Globus pallidus (tissue), 1 donor: Measurements from ENCODE around the gene BTBD1.
"Not testable (repeated sequence)": the region's sequence is repeated elsewhere in the genome, so short reads cannot be mapped to it uniquely, and the experiment has no call there.

Experiments used
- DNase-seq: peaks from one replicate; pipeline ENCODE4 v3.0.0-alpha.2; 2015; ENCODE audit warnings: low spot score

BTBD1 gene

DNA sequence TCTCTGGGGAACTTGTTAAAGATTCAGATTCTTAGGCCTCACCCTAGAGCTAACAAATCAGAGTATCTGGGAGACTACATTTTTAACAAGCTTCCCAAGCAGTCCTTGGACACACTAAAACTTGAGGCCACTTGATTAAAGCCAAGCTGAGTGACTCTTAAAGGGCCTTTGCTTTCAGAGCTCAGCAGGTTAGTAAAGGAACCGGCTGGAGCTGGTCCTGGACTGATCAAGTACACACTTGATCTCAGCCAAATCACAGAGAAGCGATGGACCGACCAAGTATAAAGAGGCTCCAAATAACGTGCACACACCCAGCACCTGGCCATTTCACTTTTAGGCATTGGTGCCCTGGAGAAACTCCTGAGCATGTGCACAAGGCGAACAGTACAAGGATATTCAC lies 27.5 kb upstream of the BTBD1 start:
- DNase-seq: no peak

DNA sequence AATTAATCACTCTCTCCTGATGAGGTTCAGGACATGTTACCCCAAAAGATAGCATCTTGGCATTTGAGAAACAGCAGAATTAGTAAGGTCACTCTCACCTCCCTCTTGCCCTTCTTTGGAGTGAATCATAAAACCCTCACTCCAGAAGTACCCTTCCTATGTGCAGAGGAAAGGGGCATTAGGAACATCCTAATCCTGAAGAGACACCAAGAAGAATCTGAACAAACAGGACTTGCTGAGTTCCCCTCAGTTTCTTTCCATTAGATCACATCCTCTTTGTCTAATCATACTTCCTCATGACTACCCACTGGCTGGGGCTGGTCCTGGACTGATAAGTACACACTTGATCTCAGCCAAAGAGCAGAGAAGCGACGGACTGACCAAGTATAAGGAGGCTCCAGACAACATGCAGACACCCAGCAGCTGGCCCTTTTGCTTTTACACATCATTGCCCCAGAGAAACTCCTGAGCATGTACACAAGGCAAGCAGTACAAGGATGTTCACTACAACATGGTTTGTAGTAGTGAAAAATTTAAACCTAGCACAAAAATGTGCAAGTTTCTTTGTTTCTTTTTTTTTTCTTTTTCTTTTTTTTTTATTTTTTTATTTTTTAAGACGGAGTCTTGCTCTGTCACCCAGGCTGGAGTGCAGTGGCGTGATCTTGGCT lies 25.4 kb upstream of the BTBD1 start:
- DNase-seq: peak; percentile 68

DNA sequence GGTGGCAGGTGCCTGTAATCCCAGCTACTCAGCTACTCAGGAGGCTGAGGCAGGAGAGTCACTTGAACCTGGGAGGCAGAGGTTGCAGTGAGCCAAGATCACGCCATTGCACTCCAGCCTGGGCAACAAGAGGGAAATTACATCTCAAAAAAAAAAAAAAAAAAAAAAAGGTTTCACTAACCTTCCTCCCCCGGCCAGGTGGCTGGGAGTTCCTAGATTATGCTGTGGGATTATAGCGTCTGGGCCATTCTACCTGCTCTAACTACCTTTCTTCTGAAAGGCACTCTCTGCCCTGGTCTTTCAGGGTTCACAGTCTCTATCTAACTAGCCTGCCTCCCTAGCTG lies 24.9 kb upstream of the BTBD1 start:
- not testable (repeated sequence) for DNase-seq

DNA sequence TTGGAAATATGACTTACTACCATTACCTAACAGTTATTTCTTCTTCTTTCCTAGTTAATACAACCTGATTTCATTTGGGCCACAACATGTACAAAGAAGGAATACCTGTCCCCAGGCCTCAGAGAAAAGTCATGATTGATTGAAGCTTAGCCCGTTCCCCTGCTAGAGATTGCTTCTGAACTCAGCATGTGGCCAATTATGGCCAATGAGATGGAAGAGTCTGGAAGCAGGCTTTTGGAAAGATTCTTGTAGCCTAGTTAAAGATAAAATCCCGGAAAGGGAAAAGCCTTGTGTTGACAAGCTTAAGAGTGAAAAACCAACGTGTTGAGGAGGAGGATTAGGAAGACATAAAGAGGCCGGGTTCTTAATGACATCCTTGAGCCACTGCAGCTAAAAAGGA lies 23.4 kb upstream of the BTBD1 start:
- DNase-seq: no peak

DNA sequence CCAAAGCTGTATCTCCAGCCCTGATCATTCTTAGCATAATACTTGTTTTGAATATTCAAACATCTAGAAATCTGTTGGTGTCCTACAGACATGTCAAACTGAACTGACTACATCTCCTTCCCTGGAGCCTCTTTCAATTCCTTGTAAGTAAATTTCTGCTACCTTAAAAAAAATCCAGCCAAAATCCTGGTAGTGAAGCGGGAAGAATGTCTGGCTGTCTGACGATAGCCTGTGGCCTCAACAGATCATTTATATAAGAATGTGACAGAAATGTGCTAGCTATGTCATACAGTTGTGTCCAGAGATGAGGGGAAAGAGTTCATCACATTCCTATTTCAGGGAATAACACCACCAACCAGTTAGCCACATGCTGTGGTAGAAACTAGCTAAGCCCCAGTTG lies 21.8 kb upstream of the BTBD1 start:
- no peak for DNase-seq

DNA sequence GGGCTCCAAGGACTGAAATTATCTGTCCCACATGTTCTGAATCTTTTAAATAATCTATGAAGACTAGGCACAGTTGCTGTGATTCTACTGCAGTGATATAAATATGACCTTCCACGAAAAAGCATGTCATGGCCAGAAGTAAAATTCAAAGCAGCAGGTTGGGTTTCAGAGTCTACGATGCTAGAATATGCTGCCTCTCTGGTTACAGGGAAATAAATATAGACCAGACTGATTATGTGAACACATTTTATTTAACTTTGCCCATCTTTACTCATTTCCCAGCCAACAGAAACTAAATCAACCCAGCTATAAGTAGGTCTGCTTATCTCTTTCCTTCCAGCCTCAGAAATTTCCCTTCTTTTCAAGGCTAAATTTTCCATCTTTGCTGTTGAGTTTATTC lies 20.5 kb upstream of the BTBD1 start:
- no peak for DNase-seq

DNA sequence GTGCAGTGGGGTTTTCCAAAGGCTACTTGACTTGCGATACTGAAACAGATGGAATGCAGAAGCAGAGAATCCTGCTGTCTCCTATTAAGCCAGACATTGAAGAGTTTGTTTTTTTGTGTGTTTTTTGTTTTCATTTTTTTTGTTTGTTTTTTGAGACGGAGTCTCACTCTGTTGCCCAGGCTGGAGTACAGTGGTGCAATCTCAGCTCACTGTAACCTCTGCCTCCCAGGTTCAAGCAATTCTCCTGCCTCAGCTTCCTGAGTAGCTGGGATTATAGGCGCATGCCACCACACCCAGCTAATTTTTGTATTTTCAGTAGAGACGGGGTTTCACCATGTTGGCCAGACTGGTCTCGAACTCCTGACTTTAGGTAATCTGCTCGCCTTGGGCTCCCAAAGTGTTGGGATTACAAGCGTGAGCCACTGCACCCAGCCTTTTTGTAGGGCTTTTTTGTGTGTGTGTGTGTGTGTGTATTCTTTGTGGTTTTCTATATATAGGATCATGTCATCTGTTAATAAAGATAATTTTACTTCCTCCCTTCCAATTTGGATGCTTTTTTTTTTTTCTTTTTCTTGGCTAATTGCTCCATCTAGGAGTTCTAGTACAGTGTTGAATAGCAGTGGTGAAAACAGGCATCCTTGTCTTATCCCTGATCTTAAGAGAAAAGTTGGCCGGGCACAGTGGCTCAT lies 19.0 kb upstream of the BTBD1 start:
- not testable (repeated sequence) for DNase-seq

DNA sequence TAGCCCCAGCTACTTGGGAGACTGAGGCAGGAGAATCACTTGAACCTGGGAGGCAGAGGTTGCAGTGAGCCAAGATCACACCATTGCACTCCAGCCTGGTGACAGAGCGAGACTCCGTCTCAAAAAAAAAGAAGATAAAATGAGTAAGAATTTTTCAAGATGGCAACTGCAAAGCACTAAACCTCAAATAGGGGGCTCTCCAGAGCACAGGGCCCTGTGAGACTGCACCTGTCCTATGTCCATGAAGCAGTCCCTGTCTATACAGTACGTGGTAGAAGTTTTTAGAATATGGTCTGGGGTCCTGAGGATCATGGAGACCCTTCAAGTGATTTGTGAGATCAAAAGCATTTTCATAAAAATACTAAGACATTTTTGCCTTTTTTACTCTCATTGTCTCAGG lies 18.4 kb upstream of the BTBD1 start:
- DNase-seq: not testable (repeated sequence)

DNA sequence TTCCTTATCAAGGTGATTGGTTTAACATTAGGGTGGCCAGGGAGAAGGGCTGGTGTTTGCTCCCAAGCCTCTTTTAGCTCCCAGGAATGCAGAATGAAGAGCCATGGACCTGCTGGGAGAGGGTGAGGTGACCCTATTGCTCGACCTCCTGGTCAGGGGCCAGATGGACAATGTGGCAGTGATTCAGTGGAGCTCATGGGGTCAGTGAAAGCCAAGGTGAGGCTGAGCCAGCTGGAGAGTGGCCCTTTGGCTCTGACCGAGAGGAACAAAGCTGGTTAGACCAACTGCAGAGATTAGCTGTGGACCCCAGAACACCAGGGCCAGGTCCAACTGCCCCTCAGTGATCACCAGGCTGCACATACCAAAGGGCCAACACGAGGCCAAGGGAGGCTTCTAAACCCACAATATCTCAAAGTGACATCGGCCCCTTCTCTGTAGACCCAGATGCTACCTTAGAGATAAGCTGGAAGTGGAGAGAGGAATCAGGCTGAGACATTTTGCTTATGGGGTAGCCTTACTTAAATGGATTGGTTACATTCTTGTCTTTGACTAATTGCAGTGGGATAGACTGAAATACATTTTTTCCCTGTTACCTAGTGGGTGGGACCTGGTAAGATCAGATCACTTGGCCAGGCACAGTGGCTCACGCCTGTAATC lies 15.8 kb upstream of the BTBD1 start:
- no peak for DNase-seq

DNA sequence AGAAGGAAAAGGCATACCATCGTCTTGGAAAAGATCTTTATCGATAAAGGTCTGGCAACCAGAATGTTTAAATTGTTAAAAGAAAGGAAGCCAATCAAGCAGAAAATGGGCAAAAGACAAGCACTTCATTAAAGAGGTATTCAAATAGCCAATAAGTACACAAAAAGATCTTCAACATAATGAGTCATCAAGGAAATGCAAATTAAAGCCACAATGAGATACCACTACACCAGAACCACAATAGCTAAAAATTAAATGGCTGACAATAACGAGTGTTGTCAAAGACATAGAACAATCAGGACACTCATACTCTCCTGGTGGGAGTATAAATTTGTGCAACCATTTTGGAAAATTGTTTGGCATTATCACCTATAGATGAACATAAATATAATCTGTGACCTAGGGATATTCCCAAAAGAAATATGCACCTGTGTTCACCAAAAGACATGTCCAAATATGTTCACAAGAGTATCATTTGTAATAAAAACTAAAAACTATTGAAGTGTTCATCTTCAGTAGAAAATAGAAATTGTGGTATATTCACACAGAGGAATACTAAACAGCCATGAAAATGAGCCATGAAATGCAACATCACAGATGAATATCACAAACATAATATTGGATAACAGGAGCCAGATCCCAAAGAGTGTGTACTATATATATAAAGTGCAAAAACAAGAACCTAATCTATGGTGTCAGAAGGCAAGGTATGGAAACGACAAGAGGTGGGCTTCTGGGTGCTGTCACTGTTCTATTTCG lies 14.4 kb upstream of the BTBD1 start:
- DNase-seq: no peak

DNA sequence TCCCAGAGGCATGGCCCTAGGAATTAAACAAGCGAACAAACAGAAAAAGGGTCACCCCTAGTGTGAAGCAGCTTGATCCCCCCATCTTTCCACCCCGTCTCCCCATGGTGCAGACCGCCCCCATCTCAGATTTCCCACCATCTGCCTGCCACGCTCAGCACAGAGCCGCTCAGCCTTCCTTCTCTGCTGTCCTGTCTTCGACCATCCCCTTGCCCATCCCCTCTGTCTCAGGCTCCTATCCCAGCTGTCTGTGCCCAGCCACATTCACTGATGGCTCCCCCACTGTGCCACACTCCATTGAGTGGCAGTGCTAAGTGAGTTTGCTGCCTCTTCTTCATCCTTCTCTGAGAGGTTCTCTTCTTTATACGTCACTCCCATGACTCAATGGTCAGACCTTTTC lies 11.7 kb upstream of the BTBD1 start:
- no peak for DNase-seq

DNA sequence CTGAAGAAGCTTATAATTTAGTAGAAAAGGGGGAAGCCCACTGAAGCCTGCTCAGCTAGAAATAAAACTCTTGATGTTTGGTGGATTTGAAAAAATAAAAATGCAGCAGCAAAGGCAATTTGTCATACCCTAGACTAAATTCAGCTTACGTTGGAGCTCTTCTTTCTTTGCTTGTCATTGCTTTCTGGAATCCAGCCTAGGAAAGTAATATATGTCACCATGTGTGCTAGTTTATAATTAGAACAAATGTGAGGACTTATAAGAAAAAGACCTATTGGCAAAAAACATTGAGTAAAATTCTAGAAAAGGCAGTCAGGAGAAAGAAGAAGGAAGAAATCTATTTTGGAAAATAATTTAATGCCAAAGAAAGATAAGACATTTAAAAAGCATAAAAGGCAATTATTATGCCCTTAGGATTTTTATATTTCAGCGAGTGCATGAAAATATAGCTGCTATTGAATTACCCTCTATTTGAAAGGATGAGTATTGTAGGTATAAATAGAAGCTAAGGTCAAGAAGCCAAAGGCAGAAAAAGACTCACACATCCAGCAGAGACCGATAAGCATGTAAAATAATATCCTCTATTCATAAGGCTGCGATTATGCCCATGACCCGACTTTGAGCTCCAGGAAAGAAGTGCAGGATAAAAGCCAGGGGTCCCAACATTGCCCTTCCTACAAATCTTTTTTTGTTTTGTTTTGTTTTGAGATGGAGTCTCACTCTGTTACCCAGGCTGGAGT lies 10.6 kb upstream of the BTBD1 start:
- no peak for DNase-seq

DNA sequence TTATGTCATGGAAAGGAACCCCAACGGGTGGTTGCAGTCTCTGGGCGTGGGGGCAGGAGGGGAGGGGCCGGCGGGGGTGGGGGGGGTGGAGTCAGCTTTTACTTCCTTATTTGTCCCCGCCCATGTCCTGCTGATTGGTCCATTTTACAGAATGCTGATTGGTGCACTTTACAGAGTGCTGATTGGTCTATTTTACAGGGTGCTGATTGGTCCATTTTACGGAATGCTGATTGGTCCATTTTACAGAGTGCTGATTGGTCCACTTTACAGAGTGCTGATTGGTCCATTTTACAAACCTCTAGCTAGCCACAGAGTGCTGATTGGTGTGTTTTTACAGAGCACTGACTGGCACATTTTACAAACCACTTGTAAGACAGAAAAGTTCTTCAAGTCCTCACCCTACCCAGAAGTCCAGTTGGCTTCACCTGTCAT lies 2.2 kb upstream of the BTBD1 start:
- DNase-seq: not testable (repeated sequence)

DNA sequence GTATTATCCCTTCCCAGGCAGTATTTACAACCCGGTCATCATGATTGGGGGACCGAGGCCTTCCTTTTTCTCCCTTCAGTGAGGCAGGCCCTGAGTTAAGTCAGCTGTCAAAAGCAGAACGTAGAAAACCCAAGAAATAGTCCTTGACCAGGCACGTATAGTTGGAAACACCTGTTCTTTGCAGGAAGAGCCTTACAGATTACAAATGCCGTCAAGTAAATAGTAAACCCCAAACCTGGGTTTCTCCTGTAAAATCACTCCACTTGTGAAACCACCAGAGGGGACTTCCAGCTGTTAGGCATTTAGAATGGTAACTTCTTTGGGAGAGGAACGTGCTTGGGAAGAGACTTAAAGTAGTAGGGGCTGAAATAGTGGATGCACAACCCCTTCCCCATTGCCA lies 1.0 kb upstream of the BTBD1 start:
- DNase-seq: no peak

DNA sequence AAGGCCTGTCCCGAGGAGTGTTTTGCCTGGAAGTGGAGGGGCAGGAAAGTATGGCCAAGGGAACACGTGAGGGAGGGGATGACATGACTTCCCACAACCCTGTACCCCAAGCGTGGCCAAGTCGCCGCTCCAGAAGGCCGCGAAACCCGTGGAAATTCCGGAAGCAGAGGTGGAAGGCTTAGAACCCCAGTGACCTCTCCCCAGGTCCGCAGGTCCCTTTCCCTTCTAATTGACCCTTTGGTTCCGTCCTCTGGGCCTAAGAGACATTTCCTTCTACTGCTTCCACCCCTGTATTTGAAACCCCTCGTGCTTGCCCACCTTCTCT lies 548 bp upstream of the BTBD1 start:
- DNase-seq: no peak

DNA sequence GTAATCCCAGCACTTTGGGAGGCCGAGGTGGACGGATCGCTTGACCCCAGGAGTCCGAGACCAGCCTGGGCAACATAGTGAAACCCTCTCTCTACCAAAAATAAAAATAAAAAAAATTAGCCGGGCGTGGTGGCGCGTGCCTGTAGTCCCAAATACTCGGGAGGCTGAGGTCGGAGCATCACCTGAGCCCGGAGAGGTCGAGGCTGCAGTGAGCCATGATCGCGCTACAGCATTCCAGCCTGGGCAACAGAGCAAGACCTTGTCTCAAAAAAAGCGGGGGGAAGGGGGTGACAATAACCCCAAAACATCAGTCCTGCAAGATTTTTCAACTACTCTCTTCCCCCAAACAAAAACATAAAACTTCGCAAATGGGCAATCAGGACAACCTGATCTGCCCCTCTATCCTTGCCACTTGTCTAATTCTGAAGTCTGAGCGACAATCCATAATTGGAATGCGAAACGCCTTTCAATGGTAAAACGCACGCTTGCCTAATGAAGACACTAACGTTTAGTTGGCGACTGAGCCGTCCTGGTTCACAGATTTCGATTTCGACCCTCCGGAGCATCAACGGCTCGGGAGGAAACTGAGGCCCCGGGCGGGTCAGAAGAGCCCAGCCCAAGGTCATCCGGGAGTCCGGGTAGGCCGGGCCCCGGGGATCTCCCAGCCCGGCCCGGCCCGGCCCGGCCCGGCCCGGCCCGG lies 868 bp downstream of the BTBD1 start:
- DNase-seq: no peak

DNA sequence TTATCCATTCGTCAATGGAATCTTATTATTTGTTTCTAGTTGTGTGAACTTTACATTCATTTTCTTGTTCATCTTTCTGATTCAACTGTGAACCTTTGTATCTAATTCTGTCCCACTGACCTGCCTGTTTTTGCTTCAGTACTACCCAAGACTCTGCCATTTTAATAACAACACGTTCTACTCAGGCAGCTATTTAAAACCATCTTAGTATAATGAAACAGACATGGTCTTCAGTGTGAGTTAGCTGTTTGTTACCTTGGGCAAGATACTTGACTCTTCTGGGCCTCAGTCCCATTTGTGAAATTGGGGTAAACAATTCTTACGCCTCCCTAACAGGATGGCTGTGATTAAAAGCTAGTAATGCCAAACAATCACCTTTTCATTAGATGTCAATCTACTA lies 1.6 kb downstream of the BTBD1 start:
- no peak for DNase-seq

DNA sequence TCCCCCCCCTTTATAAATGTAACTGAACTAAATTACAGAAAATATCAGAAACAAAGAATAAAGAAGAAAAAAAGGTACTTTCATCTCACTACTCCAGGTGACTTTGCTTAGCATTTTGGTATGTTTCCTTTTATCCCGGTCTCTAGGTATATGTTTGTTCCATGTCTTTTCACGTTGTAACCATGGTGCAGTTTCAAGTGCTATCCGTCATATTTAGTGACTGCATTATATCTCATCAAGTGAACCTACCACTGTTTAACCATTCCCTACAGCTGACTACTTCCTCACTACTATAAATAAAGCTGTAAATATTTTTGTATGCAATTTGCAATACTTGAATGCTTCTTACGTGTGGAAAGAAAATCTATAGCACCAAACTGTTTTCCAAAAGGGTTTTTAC lies 2.2 kb downstream of the BTBD1 start:
- DNase-seq: no peak

DNA sequence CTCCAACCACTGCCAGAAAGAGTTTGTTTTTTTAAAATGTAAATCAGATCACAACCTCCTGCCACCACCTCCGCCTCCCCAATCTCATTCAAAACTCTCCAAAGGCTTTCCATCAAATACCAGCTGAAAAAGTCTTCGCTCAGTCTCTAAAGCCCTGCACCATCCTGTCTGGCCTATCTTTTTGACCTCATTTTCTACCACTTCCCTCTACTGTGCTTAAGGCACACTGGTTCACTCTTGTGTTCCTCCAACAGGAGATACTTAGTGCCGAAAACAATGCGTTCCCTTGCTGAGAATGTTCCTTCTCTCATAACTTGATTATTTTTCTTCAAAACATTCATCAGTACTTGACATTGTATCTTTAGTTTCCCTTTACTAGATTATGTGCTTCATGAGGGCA lies 3.5 kb downstream of the BTBD1 start:
- DNase-seq: no peak

DNA sequence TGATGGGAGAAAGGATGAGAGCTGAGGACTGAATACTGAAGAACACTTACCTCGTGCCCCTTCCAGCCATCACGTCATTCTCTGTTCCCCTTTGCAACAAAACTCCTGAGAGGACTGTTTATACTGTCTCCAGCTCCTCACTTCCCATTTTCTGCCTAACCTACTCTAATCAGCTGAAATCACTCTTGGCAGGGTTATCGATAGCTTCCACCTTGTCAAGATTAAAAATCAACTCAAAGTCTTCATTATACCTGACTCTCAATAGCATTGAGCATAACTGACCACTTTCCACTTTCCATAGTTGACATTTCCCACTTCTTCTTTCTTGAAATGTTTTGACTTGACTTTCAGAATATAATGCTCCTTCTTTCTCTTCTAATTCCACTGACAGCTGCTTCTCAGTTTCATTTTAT lies 4.3 kb downstream of the BTBD1 start:
- DNase-seq: no peak

DNA sequence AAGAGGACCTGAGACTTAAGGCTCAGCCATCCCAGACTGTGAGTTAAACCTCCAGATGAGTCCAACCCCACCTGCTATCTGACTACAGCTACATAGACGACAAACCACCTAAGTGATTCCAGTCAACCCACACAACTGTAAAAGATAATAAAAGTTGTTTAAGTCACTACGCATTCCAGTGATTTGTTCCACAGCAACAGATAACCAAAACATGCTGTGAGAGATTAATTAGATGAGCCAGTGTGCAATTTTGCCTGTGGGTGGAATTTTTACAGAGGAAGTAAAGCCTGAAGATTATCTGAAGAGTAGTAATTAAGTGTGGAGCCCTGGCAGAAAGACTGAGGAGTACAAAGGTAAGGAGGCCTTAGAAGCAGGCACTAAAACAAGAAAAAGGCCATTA lies 5.4 kb downstream of the BTBD1 start:
- no peak for DNase-seq
